Measurements from ENCODE around the gene FAM111A.

FAM111A gene

DNA sequence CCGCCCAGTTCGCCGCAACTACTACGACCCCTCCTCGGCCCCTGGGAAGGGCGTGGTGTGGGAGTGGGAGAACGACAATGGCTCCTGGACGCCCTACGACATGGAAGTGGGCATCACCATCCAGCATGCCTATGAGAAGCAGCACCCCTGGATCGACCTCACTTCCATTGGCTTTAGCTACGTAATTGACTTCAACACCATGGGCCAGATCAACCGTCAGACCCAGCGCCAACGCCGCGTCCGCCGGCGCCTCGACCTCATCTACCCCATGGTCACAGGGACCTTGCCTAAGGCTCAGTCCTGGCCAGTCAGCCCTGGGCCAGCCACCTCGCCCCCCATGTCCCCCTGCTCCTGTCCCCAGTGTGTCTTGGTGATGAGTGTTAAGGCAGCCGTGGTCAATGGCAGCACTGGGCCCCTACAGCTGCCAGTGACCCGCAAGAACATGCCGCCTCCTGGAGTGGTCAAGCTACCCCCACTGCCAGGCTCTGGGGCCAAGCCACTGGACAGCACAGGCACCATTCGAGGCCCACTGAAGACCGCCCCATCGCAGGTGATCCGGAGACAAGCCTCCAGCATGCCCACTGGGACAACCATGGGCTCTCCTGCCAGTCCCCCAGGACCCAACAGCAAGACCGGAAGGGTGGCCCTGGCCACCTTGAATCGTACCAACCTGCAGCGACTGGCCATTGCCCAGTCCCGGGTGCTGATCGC, 39.2 kb downstream of the FAM111A start:
- no peak for DNase-seq

DNA sequence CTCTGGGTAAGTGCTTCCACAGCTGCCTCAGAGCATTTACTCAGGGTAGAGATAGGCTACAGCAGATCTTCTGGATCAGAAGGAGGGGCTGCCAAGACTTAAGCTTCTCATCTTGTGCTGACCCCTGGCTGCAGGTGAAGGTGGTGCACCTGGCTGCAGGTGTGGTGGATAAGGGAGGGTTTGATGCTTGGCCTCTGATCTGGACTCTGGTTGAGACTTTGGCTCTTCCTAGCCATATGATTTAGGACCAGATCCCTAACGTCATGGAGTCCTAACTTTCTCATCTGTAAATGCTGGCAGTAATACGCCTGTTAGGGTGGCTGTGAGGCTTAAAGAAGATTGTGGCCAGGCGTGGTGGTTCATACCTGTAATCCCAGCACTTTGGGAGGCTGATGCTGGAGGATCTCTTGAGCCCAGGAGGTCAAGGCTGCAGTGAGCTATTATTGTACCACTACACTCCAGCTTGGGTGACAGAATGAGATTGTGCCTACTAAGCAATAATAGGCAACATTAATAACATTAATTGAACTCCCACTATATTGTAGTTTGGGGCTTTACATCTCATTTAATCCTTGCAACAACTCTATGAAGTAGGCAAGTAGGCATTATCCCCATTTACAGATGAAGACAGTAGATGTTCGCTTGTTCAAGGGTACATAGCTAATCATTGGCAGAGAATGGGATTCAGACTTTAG, 39.9 kb downstream of the FAM111A start:
- peak; percentile 78 for DNase-seq

DNA sequence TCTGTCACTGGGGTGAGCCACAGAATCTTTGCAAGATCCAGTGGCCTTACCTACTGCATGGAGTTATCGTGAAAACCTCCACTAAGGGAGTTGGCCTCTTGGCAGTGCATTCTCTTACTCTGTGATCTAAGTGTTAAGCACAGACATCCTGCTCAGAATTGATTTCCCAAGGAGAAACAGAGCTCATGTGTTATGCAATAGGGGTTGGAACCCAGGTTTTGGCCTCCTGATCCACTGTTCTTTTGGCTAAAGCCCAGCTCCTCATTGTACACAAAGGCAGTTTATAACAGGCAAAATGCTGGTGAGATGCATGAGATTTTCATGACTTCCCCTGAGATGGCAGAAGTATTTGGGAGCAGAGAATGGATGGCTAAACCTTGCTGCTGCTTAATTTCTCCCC, 41.1 kb downstream of the FAM111A start:
- no peak for DNase-seq

DNA sequence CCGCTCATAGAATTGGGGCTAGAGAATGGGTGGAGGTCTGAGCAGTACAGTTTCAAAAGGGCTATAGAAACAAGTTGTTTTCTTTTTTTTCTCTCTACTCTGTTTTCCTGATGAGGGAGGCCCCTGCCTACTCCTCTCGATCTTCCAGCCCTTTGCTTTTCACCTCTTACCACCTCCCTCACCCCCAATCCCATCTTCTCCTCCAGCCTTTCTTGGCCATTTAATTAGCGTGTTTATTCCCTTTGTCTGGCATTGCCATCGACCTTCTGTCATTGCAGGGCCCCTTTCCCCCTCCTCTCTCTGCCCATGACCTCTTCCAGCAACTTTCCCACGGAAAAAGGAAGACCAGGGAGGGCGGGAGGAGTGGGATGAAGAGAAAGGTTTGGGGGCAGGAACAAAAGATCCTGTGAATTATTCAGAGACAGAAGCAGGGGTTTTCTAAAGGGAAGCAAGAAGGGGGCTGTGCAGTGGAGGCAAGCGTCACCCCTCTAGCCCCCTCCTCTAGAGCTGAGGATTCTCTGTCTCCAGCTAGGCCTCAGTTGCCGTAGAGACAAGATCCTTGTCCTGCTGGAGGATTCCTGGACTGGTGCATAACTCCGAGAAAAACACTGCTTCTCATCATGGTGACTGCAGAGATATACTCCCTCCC, 42.2 kb downstream of the FAM111A start:
- no peak for DNase-seq

DNA sequence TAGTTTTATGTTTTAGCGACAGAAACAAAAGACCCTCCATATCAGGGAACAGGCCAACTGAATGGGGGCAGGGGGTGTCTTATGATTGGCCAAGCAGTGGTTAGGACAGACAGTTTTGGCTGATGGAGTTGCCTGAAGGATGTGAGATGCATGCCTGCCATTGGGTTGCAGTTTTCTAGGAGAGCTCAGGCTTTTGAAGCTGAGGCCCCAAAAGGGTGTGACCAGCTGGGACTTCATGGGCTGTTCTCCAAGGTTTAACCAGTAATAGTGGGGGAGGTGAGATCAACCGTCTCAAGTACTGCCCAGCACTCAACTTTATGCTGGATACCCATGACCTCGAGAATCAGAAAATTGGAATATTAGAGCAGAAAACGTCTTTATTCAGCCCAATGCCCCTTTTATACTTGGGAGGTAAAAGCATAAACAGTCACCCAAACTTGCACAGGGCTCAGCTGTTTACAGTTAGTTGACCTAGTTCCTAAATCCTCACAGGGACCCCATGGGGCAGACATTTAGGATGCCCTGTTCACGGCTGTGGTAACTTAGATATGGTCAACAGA, 42.8 kb downstream of the FAM111A start:
- no peak for DNase-seq

DNA sequence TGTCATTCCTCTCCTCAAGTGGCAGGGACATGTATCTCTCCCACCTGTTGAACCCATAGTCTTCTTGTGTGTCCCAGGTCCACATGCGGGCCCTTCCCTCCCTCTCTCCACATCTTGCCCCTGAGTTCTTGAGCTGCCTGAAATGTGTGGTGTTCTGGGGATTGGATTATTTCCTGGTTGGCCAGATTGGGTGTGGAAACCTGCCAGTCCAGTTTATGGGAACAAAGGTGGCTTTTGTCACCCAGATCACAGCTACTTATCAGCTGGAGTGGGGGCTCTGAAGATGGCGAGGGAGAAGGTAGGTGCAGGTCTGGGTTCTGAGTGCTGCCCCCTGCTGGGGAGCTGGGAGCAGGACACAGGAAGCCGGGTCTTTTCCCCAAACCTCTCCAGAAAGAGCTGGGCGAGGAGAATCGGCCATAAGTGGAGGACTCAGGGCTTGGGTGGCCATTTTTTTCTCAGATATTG, 43.5 kb downstream of the FAM111A start:
- peak; percentile 90 for DNase-seq

DNA sequence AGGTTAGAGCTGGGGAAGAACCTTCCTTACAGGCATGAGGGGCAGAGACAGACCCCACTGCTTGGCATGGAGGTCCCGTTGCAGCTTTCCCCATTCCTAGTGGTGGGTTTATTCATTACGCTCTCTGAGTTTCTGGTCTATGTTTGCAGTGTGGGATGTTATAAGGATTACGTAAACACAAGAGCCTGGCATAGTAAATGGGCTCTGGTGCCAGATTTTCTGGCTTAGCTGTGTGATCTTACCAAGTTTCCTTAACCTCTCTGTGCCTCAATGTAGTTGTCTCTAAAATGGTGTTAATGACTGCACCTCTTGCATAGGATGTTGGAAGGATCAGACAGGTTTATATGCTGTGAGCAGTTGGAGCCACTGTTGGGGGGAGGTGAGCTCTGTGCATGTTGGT, 44.4 kb downstream of the FAM111A start:
- DNase-seq: no peak

DNA sequence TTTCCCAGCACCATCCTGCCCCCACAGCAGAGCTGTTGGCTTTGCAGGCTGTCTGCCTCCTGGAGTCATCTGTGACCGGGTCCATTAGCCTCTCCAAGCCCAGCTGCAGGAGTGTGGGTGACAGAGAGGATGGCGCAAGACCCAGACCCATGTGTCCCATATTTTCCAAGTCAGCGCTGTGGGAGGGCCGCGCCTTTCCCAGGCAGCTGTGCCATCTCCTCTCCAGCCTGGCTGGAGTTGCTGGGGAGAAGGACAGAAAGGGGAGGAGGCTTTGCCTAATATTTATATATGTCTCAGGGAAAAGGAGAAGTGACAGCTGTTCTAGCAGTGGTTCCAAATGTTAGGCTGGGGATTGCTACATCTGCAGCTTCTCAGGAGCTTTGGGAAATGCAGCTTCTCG, 44.9 kb downstream of the FAM111A start:
- DNase-seq: no peak

DNA sequence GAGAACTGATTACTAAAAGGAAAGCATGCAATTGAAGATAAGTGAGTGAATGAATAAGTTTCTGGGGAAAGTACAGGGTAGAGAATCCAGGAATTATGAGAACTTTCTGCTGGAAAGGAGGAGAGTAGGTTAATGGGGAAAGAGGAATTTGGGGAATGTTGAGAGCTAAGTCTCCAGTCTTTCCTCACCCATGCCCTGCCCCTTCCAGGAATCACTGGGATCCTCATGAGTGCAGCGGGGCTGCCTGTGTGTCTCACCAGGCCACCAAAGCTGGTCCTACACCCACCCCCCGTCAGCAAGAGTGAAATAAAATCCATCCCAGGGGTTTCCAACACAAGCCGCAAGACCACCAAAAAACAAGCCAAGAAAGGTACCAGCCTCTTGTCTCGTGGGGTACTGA, 46.3 kb downstream of the FAM111A start:
- DNase-seq: peak; percentile 78

DNA sequence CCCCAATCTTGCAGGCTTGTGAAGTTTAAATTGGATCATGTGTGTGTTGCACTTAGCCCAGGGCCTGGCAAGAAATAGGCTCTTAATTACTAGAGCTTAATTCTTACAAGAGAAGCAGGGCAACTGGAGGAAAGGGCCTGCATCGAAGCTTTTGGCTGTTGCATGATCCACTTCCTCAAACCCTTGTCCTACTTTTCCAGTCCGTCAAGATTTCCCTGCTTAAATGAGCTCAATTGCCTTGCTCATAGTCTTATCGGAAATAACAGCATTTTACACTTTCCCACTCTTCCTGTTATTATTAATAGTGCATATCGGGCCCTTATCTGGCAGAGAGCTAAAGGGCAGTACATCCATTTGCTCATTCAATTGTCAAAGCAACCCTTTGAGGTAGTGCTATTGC, 47.3 kb downstream of the FAM111A start:
- no peak for DNase-seq

DNA sequence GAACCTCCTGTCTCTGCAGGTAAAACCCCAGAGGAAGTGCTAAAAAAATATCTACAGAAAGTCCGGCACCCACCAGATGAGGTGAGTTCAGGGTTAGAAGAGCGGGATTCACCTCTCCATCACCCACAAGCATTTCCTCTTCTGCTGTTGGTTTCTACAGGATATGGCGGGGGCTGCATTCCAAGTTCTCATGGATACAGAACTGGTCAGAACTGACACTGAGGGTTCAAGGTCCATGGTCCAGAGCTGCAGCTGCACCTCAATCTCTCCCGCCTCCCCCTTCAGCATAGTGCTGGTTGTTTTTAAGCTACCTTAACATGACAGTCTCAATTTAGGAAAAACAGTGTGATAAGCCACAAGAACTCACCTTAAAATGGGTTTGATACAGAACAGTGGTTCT, 48.4 kb downstream of the FAM111A start:
- DNase-seq: no peak

DNA sequence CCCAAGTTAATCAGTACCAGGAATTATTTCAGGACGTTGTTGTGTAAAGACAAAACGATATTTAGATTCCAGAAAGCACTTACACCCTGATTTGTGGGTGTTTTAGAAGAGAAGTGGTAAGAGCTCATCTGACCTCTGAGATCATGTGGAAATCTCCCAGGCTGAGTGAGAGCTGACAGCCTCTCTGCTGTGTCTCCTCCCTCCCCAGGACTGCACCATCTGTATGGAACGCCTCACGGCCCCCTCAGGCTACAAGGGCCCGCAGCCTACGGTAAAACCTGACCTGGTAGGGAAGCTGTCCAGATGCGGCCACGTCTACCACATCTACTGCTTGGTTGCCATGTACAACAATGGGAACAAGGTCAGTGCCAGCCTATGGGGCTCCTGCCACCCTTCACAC, 49.2 kb downstream of the FAM111A start:
- DNase-seq: no peak

DNA sequence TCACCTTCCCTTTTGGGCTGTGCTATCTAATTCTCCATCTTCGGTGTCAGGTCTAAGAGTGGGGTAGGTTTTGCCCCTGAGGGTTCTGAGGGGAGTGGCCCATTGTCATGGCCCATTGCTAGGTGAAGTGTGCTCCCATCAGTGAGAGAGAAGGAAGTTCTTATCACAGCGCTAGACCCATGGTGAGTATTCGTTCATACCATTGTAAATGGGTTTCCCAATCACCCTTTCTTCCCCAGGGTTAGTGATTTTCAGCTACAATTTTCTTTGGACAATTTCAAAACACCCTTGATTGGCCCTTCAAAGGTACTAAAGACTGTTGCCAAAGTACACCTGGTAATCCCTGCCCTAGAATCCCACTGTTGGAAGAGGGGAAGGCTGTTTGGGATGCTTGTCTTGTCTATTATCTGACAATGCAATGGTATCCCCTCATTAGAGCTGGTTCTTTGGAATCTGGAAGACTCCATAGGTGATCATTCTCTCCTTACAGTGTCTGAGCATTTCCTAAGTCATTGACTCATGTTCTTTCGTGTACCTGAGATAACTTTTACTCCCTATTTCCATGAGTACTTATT, 49.9 kb downstream of the FAM111A start:
- no peak for DNase-seq

DNA sequence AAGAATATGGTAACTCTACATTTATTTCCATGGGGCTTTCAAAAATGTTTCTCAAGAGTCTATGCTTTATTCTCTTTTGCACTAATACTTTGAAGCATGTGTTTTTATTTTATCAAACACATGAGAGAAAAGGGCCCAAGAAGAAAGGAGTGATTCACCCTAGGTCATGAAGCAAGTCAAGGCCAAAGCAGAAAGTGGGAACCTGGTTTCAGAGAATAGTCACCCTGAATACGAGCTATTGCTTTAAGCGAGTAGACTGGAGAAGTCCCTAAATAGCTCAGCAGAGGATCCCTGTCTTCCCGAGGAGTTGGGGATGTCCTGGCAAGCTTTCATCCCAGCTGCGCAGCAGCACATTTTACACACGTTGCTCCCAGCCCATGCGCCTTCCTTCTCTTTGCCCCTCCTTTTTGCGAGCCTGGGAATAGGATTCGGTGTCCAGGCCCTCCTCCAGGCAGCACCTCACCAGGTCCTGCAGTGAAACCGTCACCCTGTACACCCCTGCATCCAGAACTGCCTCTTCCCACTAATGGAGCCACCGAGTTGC, 51.0 kb downstream of the FAM111A start:
- DNase-seq: no peak

DNA sequence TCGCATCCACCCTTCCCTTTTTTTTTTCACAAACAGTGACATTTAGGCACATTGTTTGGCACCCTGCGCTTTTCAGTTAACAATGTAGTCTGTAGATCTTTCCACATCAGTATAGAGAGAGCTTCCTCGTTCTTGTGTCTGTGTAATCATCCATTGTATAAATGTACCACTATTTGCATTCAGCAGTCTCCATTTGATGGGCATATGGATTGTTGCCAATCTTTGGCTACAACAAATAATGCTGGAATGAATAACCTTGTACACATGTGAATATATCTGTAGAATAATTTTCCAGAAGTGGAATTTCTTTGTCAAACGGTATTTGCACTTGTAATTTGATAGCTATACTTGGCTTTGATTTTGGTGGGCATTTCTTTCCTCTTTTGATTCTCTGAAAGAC, 52.9 kb downstream of the FAM111A start:
- no peak for DNase-seq

DNA sequence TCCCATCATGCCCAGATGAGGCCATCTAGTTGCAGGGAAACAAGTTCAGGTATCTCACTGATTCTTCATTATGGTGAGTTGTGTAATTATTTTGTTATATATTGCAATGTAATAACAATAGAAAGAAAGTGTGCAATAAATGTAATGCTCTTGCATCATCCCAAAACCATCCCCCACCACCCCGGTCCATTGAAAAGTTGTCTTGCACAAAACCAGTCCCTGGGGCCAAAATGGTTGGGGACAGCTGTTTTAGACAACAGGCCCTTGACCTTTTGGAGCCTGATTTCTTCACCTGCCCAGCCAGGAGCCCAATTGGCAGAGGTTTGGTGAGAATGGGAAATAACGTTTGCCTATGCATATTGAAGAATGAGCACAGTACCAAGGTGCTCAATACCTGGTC, 54.1 kb downstream of the FAM111A start:
- DNase-seq: no peak

DNA sequence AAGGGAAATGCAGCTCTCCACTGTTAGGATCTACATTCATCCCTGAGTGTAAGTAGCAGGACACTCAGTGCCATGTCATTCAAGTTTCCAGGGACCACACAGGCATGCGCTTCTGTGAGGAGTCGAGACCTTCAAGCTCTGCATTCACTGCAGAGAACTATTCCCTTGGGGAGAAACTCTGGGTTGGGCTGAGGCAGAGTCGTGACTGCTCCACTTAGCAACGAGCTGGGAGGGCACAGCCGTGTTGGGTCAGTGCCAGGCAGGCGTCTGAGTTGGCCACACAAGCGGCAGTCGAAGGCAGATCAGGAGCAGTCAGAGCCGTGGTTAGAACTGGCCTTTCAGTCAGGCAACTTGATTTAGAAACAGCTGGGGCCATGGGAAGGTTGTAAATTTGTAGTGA, 55.3 kb downstream of the FAM111A start:
- no peak for DNase-seq

DNA sequence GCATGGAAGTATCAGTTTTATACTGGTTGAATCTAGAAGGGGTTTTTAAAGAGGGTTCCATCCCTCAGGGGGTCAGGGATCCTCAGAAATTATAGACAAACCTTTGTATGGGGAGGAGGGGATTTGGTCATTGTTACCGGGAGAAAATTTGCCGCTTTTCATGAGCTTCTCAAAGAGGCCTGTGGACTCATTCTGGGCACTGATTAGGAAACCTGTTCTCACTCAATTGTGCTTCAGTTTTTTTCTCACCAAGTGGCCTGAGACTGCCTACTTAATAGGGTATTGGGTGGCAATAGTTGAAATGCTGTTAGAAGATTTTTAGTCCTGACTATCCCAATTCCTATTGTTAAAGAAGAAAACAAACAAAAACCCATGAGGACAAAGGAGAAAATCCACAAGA, 56.1 kb downstream of the FAM111A start:
- no peak for DNase-seq

DNA sequence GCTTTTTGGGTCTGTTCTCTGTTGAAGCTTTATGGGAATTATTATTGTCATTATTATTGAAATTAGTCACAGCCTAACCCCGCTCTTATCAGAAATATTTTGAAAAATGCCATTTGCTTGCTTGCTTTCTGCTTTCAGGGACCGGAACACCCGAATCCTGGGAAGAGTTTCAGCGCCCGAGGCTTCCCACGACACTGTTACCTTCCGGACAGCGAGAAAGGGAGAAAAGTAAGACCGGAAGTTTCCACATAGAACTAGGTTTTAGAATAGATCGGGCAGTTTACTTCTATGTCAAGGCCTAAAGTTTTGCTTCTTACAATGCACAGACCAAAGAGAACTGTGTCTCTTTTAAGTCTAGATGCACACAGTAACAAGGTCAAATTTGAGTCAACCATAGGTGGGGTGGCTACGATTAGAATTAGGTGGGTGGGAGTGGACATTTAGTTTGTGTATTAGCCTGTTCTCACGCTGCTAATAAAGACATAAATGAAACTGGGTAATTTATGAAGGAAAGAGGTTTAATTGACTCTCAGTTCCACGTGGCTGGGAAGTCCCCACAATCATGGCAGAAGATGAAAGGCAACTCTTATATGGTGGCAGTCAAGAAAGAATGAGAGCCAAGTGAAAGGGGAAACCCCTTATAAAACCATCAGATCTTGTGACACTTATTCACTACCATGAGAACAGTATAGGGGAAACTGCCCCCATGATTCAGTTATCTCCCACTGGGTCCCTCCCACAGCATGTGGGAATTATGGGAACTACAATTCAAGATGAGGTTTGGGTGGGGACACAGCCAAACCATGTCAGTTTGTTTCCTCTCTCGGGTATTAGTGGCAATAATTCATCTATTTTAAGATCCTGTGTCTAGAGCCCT, 57.1 kb downstream of the FAM111A start:
- DNase-seq: no peak

DNA sequence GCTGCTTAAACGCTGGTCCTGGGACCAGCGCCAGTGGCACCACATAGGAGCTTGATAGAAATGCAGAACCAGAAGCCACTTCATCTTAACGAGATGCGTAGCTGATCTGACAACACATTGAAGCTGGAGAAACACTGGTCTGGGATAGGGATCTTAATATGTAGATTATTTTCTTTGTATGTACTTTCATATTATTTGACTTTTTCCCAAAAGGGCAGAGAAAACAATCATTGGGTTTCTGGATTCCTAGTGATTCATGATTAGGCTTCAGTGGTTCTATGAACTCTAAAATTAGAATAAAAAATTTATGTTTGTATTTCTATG, 57.7 kb downstream of the FAM111A start:
- no peak for DNase-seq

DNA sequence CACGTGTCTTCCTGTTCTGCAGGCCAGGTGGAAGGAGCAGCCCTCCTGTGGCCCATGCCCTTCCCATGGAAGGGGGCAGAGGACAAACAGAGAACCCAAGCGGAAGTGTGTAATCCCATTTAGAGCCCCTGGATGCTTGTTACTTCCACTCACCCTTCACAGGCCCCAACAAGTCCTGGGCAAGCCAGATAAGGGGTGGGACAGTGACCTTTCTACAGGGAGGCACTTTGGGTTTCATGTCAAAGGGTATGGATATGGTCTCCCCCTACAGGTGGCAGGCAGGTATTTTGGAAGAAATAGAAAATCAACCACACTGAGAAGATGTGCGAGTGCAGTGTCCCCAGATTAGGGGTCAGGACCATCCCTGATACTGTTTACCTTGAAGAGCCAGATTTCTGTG, 58.7 kb downstream of the FAM111A start:
- no peak for DNase-seq

Data from islet precursor cell (in vitro differentiated cells).